ENCODE results near the gene ATP2B2. TPM values are rescaled to one million over a fixed set of nuclear protein-coding genes. Genes with fewer than 3 reads are reported as not detected.

Gene ATP2B2
- total RNA-seq, 1 donor from 2014 or later = 62.8 TPM

DNA sequence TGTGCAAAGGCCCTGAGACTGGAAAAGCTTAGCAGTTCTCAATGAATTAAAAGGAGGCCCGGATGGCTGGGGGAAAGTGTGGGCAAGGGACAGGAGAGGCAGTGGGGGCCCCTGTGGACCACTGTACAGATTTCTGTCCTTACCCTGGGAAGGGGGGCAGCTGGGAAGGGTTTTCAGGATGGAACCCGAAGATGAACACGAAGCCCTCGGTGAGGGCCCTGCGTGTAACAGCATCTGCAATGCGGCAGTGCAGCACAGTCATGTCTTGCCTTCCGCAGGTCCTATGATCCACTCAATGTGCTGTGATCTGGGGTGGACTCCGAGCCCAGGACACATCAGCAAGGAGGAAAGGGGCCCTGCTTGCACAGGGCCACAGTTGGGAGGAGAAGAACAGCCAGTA lies 7.9 kb upstream of the ATP2B2 start:
- FAIRE-seq (no peak), DNase-seq (ENCODE audit: low spot score in 2 of 2) (no peak)

DNA sequence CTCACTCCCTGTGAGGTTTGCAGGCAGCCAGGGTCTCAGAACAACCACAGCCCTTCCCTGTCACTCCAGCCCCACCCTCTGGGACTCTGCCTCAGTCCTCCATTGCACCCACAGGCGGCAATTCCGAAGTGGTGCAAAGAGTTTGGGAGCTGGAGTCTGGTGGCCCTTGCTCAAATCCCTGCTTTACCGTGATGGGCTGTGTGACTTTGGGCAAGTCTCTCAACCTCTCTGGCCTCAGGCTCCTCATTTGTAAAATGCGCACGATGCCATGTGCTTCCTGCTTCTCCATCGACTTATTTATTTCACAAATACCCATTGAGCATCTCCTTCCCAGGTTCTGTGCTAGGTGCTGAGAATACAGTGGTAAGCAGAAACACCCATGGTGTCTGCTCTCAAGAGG lies 7.3 kb upstream of the ATP2B2 start:
- DNase-seq (ENCODE audit: low spot score in 2 of 2) = no peak
- FAIRE-seq = no peak

DNA sequence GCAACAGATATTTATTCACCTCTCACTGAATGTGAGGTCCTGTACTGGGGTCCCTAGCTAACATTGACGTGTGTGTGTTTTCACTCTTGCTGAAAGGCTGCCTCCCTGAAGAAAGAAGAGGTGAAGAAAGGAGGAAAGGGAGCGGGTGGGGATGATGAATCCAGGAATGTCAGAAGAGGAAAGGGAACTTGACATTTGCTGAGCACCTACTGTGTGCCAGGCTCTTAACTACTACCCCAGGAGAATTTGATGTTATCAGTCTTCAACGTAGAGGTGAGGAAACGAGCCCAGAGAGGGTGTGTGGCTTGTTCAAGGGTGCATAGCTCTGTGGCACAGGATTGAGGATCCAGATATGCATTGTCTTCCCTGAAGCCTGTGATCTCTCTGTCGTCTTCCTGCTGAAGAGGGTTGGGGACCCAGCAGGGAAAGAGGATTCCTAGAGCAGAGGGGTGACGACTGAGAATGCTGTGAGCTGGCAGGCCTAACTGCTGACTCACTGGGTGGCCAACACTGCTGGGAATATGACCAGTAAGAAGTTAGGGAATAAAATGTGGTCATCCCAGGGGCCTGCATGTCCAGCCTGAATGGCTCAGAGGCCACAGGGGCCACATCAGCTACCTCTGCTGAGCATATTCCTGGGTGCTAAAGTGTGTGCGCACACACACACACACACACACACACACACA lies 6.6 kb upstream of the ATP2B2 start:
- FAIRE-seq (no peak), DNase-seq (ENCODE audit: low spot score in 2 of 2) (no peak)

DNA sequence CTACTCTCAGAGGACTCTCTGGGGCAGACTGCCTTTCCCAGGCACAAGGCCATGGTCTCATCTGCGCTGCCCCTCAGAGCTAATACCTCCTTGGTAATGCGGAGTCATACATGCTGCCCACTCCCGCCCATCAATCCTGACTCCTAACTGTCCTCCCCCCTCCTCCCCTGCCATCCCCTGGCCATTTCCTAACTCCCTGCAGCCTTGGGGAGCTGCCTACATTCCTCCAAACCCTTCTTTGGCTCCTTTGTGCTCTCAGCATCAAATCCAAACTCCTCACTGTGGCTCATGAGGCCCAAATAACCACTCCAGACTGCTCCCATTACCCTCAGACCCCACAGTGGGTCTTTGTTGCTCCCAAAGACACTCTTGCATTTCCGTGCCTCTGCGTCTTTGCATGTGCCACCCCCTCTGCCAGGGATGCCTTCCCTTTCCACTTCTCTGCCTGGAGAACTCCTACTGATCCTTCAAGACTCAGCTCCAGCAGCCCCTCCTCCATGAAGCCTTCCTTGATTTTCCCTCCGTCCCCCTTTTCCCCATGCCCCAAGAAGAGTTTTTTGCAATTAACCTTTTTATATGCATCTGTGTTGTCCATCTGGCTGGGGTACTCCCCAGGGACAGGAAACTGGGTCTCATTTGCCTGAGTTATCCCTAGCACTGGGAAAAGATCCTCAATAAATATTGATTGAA lies 5.5 kb upstream of the ATP2B2 start:
- no peak for DNase-seq (ENCODE audit: low spot score in 2 of 2)
- no peak for FAIRE-seq

DNA sequence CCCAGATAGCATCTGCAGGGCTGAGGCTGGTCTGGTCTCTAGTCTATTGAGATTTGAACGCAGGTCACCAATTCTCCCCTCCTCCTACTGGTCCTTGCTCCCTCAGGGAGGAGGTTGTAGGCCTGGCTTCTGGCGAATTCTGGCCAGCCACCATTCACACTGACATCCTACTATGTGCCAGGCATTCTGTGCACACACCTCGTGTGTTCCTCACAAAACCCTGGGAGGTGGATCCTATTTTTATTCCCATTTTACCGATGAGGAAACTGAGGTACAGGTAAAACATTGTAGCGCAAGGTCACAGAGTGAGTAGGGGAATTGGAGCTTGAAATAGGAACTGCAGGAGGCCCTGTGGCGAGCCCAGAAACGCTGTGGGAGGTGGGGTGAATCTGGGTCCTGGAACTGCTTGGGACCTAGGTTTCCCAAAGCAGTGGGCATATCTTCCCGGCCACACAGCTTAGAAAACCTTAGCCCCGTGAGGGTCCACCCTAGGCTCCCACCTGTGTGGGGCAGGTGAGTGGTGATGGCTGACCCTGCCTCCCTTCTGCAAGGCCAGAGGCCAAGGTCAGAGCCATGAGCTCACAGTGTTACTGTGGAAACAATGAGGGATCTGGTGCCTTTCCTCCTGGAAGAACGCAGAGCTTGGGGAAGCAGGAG lies 4.8 kb upstream of the ATP2B2 start:
- FAIRE-seq = no peak
- no peak for DNase-seq (ENCODE audit: low spot score in 2 of 2)

DNA sequence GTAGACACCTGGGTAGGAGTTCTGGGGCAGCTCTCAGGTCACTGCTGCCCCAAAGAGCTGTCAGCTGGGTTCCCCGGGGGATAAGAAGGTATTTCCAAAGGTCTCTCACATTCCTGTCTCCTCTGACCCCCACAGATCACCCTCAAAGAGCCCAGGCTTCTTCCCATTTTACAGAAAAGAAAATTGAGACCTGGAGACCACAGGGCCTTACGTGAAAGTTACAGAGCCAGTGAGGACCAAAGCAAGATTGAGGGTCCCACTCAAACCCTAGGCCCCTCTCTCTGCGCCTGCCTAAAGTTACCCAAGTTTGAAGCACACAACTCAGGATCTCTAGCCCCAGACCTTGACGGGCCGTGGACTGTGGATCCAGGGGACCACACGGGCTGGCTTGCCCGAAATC lies 3.9 kb upstream of the ATP2B2 start:
- FAIRE-seq (no peak), DNase-seq (ENCODE audit: low spot score in 2 of 2) (no peak)

DNA sequence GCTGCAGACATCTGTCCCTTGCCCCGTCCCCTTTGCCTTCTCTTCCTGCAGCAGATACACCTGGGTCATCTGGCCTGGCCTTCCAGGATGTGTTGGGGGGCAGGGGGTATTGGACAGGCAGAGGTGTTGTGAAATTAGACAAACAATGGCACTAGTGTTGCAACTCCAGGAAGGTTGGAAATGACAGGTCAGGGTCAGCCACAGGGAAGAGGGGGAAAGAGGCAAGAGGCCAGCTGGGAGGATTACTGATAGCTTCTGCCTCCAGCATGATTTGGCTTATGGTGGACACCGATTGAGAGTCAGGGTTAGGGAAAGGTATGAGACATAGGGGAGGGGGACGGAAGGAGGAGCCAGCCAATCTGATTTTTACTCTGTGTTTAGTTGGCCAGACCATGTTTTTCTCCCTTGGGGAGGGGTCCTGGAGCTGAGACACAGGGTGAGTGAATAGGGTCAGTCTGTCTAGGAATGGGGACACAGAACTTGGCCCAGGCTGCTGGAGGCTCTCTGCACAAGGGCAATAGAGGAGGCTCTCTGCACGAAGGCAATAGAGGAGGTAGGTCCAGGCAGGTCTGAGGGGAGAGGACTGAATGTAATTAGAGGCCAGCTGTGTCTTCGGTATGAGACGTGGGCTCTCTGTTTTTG lies 3.4 kb upstream of the ATP2B2 start:
- DNase-seq (ENCODE audit: low spot score in 2 of 2) = no peak
- FAIRE-seq = no peak

DNA sequence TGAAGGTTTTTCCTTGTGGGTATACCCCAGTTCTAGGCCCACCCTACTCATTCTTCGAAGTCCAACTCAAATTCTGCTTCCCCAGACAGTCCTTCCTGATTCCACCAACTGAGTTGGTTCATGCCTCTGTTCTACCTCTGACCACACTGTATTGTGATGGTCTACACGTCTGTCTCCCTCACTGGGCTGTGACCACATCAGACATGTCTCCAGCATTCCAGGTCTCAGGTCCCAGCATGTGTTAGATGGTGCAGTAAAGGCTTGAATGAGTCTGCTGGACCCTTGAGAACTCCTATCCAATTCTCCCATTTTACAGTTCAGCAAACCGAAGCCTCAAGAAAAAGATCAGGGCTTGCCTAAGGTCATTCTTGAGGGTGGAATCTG lies 2.8 kb upstream of the ATP2B2 start:
- no peak for DNase-seq (ENCODE audit: low spot score in 2 of 2)
- FAIRE-seq = no peak

DNA sequence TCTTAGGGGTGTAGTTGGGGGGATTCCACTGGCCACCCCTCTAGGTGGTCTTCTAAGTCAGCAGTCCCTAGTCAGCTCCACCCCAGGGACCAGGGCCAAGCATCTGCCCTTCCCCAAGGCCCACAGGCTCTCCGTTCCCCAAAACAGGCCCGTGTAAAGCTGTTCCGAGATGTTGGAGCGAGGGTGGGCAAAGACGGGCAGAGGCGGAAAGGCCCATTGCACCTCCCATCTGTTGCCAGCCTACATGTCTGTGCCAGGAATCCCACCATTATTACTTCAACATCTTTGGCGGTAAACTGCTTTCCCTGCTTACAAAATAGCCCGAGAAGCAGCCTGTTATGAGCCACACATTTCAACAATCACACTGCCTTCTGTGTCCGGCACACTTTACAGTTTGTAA lies 1.9 kb upstream of the ATP2B2 start:
- no peak for DNase-seq (ENCODE audit: low spot score in 2 of 2)
- FAIRE-seq = no peak

DNA sequence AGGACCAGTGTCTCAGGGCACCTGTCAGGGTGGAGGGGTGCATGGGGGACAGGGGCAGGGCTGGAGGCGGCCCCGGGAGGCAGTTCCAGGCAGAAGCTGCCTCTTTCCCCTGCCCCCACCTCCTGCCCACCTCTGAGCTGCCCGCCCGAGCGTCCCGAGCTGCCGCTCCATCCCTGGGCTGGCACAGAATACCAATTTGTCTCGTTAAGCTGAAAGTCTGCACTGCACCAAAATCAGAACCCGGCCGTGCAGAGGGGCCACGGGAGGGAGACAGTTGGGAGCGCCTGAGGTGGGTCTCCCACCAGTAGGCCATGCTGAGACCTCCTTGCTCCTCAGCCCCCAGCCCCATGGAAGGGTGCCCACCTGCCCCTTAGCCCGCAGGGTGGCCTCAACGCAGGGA lies 1.3 kb upstream of the ATP2B2 start:
- FAIRE-seq (no peak), DNase-seq (ENCODE audit: low spot score in 2 of 2) (no peak)

DNA sequence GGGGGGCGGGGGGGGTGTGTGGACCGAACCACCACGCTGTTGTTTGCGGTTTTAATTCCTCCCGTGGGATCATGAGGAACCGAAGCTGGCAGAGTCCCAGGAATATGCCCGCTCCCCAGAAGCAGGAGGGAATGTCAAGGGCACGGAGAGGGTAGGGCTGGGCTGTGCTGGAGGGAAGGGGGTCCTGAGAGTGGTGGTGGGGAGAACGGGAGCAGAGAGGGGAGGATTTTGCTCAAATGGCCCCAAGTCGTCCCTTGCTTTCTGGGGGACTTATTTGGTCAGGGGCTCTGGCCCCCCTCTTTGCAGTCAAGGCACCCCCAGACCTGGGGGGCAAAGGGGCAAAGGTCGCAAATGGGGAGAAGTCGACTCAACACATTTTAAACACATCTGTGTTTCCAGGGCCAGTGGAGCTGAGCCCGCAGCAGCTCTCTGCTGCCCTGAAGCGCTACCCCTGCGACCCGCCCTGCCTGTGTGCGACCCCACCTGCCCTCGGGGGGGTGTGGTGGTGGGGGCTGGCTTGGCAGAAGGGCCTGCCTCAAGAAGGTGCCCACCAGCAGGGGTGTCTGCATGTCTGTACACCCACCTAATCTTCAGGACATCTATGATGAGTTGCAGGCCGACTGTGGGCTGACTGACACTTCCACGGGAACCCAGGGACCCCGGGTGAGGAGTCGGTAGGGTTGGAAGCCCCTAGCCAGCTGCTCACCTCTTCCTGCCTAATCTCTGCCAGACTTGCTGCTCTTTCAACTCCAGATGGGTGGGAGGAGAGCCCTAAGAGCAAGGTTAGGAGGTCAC lies 602 bp upstream of the ATP2B2 start:
- DNase-seq (ENCODE audit: low spot score in 2 of 2) = no peak
- no peak for FAIRE-seq

DNA sequence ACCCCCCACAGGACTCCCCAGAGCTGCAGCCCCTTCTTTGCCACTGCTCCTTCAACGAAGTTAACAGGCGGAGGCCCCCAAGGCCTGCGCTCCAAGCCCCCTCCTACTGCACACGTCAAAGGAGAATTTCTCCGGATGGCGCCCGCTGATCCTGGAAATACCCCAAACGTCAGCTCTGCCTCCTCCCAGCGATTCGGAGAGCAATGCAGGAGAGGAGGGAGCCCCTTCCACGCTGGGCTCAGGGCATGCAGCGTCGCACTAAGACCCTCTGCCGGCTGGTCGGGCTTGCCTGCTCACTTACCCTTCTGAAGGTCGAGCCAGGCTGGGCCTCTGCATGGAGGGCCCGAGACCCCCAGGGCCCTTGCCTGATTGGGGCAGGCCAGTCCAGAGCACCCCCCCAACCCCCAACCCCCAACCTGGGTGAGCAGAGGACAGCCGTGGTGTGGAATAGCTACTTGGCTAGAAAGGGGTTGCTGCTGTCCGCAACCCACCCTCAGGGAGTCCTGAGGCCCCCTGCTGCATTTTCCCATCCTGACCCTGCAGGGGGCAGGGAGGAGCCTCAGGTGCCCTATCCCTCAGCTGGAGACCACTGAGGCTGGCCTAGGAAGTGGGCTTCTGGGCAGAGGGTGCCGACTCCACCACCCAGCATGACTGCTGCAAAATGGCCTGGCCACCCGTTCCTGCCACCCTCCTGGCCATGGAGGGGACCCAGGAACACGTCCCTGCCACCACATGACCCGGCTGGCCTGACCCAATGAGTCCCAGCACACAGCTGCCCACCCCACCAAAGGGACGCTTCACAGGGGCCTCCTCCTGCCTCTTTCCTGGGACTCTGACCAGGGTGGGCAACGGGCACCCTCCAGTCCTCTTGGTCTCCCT lies 976 bp downstream of the ATP2B2 start:
- FAIRE-seq = no peak

DNA sequence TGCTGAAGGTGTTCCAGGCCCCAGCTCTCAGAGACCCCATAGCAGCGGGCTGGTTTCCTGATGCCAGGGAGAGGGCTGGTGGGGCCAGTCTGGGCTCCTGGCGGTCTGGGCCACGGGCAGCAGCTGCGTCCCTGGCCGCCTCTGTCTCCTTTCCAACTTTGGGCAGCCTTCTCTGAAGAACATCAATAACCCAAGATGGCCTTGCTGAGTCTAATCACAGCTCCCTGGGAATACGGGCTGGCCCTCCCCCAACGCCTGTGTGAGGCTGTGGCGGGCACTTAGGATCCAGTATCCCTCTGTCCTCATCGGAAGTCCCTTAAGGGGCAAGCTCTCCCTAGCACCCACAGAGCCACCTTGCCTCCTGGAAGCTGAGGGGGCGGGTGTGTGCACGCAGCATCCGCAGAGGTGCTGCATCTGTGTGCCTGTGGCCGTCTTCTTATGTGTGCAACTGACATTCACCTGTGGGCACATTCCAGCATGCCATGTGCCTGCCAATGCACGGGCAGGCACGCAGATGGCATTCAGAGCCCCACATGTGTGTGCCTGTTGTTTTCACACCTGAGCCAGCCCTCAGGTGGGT lies 2.1 kb downstream of the ATP2B2 start:
- FAIRE-seq (no peak), DNase-seq (ENCODE audit: low spot score in 2 of 2) (no peak)

More for the DNA sequence above, 976 bp downstream of the ATP2B2 start:
- DNase-seq (ENCODE audit: low spot score in 2 of 2) = no peak

DNA sequence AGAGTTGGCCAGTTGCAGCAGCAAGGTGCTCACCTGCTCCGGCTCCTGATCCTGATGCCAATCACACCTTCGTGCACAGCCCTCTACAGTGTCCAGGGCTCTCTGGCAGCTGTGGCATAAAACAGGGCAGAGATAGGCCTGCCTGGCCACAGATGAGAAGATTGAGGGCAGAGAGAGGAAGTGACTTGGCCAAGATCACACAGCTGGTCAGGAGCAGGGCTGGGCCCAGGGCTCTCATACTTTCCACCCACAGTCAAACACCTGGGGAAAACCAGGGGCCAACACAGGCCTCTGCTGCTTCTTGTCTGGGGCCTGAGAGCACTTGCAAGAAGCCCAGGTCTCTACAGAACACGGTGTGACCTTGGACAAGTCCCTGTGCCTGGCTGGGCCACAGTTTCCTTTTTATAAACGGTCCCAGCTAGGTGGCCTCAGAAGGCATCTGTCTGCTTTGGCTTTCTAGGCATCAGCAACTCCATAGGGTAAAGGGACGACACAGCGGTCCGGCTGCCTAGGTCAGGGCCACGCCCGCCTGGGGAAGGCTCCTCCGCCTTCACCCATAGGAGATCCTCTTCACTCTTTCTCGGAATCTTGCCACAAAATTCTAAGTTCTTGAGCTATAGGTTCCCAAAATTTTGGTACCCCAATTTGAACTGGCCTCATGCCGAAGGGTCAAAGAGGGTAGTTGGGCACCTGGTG lies 3.1 kb downstream of the ATP2B2 start:
- FAIRE-seq = no peak
- DNase-seq (ENCODE audit: low spot score in 2 of 2) = no peak

DNA sequence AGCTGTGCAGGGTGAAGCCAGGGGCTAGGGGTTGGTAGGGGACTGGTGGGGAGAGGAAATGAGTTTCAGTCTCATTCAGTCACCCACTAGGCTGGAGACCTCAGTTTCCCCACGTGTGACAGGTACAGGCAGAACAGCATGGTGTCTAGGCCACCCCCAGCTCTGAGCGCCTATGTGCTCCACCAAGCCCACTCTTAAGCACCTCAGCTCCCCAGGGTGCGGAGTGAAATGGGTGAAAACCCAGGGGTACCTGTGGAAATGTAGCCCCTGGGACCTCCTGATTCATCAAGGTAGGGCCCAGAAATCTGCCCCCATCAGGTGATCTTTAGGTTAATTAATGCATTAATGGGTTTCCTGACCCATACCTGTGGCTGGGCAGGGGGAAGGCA lies 3.7 kb downstream of the ATP2B2 start:
- no peak for DNase-seq (ENCODE audit: low spot score in 2 of 2)
- no peak for FAIRE-seq

DNA sequence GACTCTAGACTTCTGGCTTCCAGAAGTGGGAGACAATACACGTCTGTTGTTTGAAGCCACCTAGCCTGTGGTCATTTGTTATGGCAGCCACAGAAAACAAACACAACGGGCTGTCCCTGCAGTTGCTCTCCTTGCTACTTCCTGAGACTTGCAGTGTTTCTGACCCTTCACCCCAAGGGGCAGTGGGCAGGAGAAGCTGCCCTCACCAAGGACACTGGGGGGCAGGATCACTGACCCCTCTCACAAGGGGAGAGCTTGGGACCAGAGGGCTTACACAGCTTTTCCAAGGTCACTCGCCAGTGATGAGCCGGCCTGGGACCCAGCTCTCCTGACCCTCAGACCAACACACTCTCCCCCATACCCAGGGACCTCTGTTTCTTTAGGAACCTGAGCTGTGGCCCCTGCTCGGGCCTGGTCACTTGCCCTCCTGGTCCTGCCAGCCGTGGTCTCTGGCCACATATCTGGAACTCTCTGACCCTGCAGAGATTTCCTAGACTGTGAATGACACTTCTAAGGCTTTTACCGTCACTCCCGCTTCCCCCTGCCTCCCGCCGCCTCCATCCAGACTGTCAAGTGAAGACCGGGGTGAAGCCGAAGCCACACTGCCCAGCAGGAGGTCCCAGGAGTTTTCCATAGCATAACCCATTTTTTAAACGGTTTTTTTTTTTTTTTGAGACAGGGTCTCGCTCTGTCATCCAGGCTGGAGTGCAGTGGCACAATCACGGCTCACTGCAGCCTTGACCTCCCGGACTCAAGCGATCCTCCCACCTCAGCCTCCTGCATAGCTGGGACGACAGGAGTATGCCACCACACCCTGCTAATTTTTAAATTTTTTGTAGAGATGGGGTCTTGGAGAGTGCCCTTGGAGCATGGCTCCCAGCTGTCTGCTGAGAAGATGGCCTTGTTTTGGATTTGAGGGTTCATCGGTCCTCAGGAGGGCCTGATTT lies 4.4 kb downstream of the ATP2B2 start:
- no peak for FAIRE-seq
- no peak for DNase-seq (ENCODE audit: low spot score in 2 of 2)

DNA sequence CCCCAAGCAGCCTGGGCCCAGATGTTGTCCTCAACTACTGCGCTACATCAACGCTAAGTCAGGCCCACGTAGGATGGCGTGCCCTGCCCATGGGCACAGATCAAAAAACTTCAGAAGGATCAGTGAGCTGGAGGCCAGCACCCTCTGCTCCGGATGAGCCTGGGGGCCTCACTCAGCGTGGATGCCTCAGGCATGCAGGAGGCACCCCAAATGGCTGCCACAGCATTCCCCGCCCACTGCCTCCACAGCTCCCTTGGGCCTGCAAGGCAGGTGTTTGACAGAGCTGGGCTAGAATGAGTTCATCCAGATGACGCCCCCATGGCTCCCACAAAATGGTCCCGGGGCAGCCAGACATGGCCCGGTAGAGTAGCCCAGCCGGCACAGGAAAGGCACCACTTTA lies 7.1 kb downstream of the ATP2B2 start:
- no peak for FAIRE-seq
- no peak for DNase-seq (ENCODE audit: low spot score in 2 of 2)

DNA sequence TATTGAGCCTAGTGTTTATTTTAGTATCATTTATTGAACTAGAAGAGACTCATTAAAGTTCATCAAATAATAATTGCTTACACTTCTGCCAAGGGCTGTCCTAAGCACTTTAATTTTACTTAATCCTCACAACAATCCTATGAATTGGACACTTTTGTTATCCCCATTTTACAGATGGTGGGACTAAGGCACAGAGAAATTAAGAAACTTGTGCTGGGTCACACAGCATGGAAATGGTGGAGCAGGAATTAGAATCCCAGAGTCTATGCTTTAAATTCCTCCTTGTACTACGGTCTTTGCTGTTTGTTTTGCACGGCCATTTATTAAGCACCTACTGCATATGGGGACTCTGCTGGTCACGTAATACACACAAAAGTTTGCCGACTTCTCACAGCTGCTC lies 7.9 kb downstream of the ATP2B2 start:
- FAIRE-seq = no peak
- no peak for DNase-seq (ENCODE audit: low spot score in 2 of 2)
